Parathyroid adenoma (tissue), 2 donors: ENCODE data around the gene CLEC16A.

Experiments used
- H2AFZ ChIP-seq: fragments of 300-600 bp; sonication (generic); one replicate; pipeline ENCODE4 v1.7.0; 2017; ENCODE audit warnings: antibody characterized with exemption, mild to moderate bottlenecking
- H3K27ac ChIP-seq: fragments of 300-600 bp; sonication (generic); one replicate; pipeline ENCODE4 v1.7.0; 2017
- H3K27me3 ChIP-seq: fragments of 300-600 bp; sonication (generic); one replicate; pipeline ENCODE4 v1.7.0; 2017; ENCODE audit warnings: low read length; ENCODE audit not compliant: control insufficient read depth, insufficient read depth
- H3K36me3 ChIP-seq: fragments of 300-600 bp; sonication (generic); one replicate; pipeline ENCODE4 v1.7.0; 2017; ENCODE audit warnings: low read length; ENCODE audit not compliant: control insufficient read depth, insufficient read depth
- H3K4me1 ChIP-seq: fragments of 300-600 bp; sonication (generic); one replicate; pipeline ENCODE4 v1.7.0; 2017; ENCODE audit warnings: control low read depth
- H3K4me2 ChIP-seq: fragments of 300-600 bp; sonication (generic); one replicate; pipeline ENCODE4 v1.7.0; 2017; ENCODE audit warnings: low read length
- H3K4me3 ChIP-seq: fragments of 300-600 bp; sonication (generic); one replicate; pipeline ENCODE4 v1.7.0; 2017; ENCODE audit warnings: low read depth, low read length
- H3K79me2 ChIP-seq: fragments of 300-600 bp; sonication (generic); one replicate; pipeline ENCODE4 v1.7.0; 2017; ENCODE audit warnings: control low read depth
- H3K9ac ChIP-seq: fragments of 300-600 bp; sonication (generic); one replicate; pipeline ENCODE4 v1.7.0; 2017; ENCODE audit warnings: mild to moderate bottlenecking
- H3K9me3 ChIP-seq: fragments of 300-600 bp; sonication (generic); one replicate; pipeline ENCODE4 v1.7.0; 2017; ENCODE audit warnings: low read length; ENCODE audit not compliant: control insufficient read depth
- TF ChIP-seq, protein P1 (sequence below): fragments of 300-600 bp; sonication (generic); IDR thresholded peaks from one replicate; pipeline ENCODE4 v1.7.0; 2017; ENCODE audit warnings: antibody characterized with exemption, mild to moderate bottlenecking
- donor health status: primary hyperparathyroidism.

Gene CLEC16A

GRCh38 chr16:10932959-10933710 is 11.2 kb upstream of the CLEC16A start:
- H3K4me1 ChIP-seq, result peaks cover 30% of the 10 kb centered on the region
- H3K79me2 ChIP-seq, result peaks cover 26% of the 10 kb centered on the region
- no peak overlapping the region for H3K4me3 ChIP-seq
- TF ChIP-seq, protein P1, sequence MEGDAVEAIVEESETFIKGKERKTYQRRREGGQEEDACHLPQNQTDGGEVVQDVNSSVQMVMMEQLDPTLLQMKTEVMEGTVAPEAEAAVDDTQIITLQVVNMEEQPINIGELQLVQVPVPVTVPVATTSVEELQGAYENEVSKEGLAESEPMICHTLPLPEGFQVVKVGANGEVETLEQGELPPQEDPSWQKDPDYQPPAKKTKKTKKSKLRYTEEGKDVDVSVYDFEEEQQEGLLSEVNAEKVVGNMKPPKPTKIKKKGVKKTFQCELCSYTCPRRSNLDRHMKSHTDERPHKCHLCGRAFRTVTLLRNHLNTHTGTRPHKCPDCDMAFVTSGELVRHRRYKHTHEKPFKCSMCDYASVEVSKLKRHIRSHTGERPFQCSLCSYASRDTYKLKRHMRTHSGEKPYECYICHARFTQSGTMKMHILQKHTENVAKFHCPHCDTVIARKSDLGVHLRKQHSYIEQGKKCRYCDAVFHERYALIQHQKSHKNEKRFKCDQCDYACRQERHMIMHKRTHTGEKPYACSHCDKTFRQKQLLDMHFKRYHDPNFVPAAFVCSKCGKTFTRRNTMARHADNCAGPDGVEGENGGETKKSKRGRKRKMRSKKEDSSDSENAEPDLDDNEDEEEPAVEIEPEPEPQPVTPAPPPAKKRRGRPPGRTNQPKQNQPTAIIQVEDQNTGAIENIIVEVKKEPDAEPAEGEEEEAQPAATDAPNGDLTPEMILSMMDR, result no peak
- H3K9ac ChIP-seq, result no peak overlapping the region
- no peak overlapping the region for H3K4me2 ChIP-seq
- no peaks in the 10 kb centered on the region for H3K27me3 ChIP-seq
- H3K27ac ChIP-seq, result no peak overlapping the region
- no peak overlapping the region for H2AFZ ChIP-seq
- H3K36me3 ChIP-seq, result no peaks in the 10 kb centered on the region
- H3K9me3 ChIP-seq, result no peaks in the 10 kb centered on the region

GRCh38 chr16:10933865-10934264 is 10.5 kb upstream of the CLEC16A start:
- peaks cover 26% of the 10 kb centered on the region for H3K79me2 ChIP-seq
- H3K9me3 ChIP-seq, result no peaks in the 10 kb centered on the region
- TF ChIP-seq, protein P1, result no peak
- no peak overlapping the region for H3K9ac ChIP-seq
- H3K27me3 ChIP-seq, result no peaks in the 10 kb centered on the region
- no peak overlapping the region for H2AFZ ChIP-seq
- no peak overlapping the region for H3K4me3 ChIP-seq
- H3K4me1 ChIP-seq, result peaks cover 36% of the 10 kb centered on the region
- no peaks in the 10 kb centered on the region for H3K36me3 ChIP-seq
- H3K27ac ChIP-seq, result no peak overlapping the region
- H3K4me2 ChIP-seq, result no peak overlapping the region

- Histone ChIP-seq H3K36me3 (no peaks in the 10 kb centered on the region), H3K4me2 (no peak overlapping the region), H3K27ac (no peak overlapping the region), H3K27me3 (no peaks in the 10 kb centered on the region), H3K4me1 (peaks cover 40% of the 10 kb centered on the region), H3K79me2 (peaks cover 26% of the 10 kb centered on the region), H3K9ac (no peak overlapping the region), H2AFZ (no peak overlapping the region), H3K9me3 (no peaks in the 10 kb centered on the region), H3K4me3 (no peak overlapping the region)
- TF ChIP-seq, protein P1, result no peak
Observed at GRCh38 chr16:10934325-10935107, 9.8 kb upstream of the CLEC16A start.

- no peak overlapping the region for H3K9ac ChIP-seq
- H3K9me3 ChIP-seq, result no peaks in the 10 kb centered on the region
- peaks cover 26% of the 10 kb centered on the region for H3K79me2 ChIP-seq
- TF ChIP-seq, protein P1, result no peak
- H3K4me2 ChIP-seq, result no peak overlapping the region
- H3K4me3 ChIP-seq, result no peak overlapping the region
- no peak overlapping the region for H3K27ac ChIP-seq
- no peaks in the 10 kb centered on the region for H3K36me3 ChIP-seq
- H3K27me3 ChIP-seq, result no peaks in the 10 kb centered on the region
- no peak overlapping the region for H2AFZ ChIP-seq
- peaks cover 48% of the 10 kb centered on the region for H3K4me1 ChIP-seq
Observed at GRCh38 chr16:10935226-10935915, 9.0 kb upstream of the CLEC16A start.
